Measurements from ENCODE around the gene IFT20.
"Not testable (repeated sequence)": the region's sequence is repeated elsewhere in the genome, so short reads cannot be mapped to it uniquely, and the experiment has no call there.

The IFT20 gene

GRCh38 chr17:28346746-28347246 lies 11.5 kb upstream of the IFT20 start:
- H3K4me3 Mint-ChIP-seq: no peak overlapping the region
- H3K4me1 Mint-ChIP-seq (ENCODE audit: low read depth): peaks cover 2% of the 10 kb centered on the region
- peaks cover 45% of the 10 kb centered on the region for H3K36me3 Mint-ChIP-seq (ENCODE audit: low read depth)
- H3K9me3 Mint-ChIP-seq: no peaks in the 10 kb centered on the region
- no peaks in the 10 kb centered on the region for H3K27me3 Mint-ChIP-seq (ENCODE audit: low read depth)
- H3K27ac Mint-ChIP-seq: no peak overlapping the region

GRCh38 chr17:28346199-28346580 lies 10.9 kb upstream of the IFT20 start:
- Mint-ChIP-seq H3K4me1 (ENCODE audit: low read depth) (peaks cover 2% of the 10 kb centered on the region), H3K4me3 (no peak overlapping the region), H3K27ac (no peak overlapping the region), H3K9me3 (no peaks in the 10 kb centered on the region), H3K27me3 (ENCODE audit: low read depth) (no peaks in the 10 kb centered on the region), H3K36me3 (ENCODE audit: low read depth) (peaks cover 41% of the 10 kb centered on the region)

- peaks cover 2% of the 10 kb centered on the region for H3K4me1 Mint-ChIP-seq (ENCODE audit: low read depth)
Measured at GRCh38 chr17:28345419-28346198, 10.3 kb upstream of the IFT20 start.

GRCh38 chr17:28344435-28344901 lies 9.2 kb upstream of the IFT20 start:
- Mint-ChIP-seq H3K36me3 (ENCODE audit: low read depth) (peaks cover 36% of the 10 kb centered on the region), H3K27me3 (ENCODE audit: low read depth) (no peaks in the 10 kb centered on the region), H3K27ac (no peak overlapping the region), H3K4me3 (no peak overlapping the region), H3K9me3 (no peaks in the 10 kb centered on the region), H3K4me1 (ENCODE audit: low read depth) (peaks cover 4% of the 10 kb centered on the region)

More at GRCh38 chr17:28345419-28346198, 10.3 kb upstream of the IFT20 start:
- Mint-ChIP-seq H3K4me3 (no peak overlapping the region), H3K27me3 (ENCODE audit: low read depth) (no peaks in the 10 kb centered on the region), H3K27ac (no peak overlapping the region), H3K9me3 (no peaks in the 10 kb centered on the region), H3K36me3 (ENCODE audit: low read depth) (peaks cover 41% of the 10 kb centered on the region)

- Mint-ChIP-seq H3K36me3 (ENCODE audit: low read depth) (peaks cover 36% of the 10 kb centered on the region), H3K4me3 (no peak overlapping the region), H3K27ac (no peak overlapping the region), H3K27me3 (ENCODE audit: low read depth) (no peaks in the 10 kb centered on the region), H3K9me3 (no peaks in the 10 kb centered on the region), H3K4me1 (ENCODE audit: low read depth) (peaks cover 7% of the 10 kb centered on the region)
Measured at GRCh38 chr17:28344011-28344410, 8.7 kb upstream of the IFT20 start.

- no peak overlapping the region for H3K4me3 Mint-ChIP-seq
- no peaks in the 10 kb centered on the region for H3K9me3 Mint-ChIP-seq
- H3K27ac Mint-ChIP-seq: no peak overlapping the region
- peaks cover 34% of the 10 kb centered on the region for H3K36me3 Mint-ChIP-seq (ENCODE audit: low read depth)
- no peaks in the 10 kb centered on the region for H3K27me3 Mint-ChIP-seq (ENCODE audit: low read depth)
- peaks cover 9% of the 10 kb centered on the region for H3K4me1 Mint-ChIP-seq (ENCODE audit: low read depth)
Measured at GRCh38 chr17:28343491-28343932, 8.2 kb upstream of the IFT20 start.

GRCh38 chr17:28342313-28342712 lies 7.0 kb upstream of the IFT20 start:
- peaks cover 15% of the 10 kb centered on the region for H3K4me1 Mint-ChIP-seq (ENCODE audit: low read depth)
- H3K27ac Mint-ChIP-seq: no peak overlapping the region
- peaks cover 29% of the 10 kb centered on the region for H3K36me3 Mint-ChIP-seq (ENCODE audit: low read depth)
- no peaks in the 10 kb centered on the region for H3K27me3 Mint-ChIP-seq (ENCODE audit: low read depth)
- no peaks in the 10 kb centered on the region for H3K9me3 Mint-ChIP-seq
- H3K4me3 Mint-ChIP-seq: no peak overlapping the region

- no peaks in the 10 kb centered on the region for H3K9me3 Mint-ChIP-seq
- H3K4me3 Mint-ChIP-seq: no peak overlapping the region
- H3K27me3 Mint-ChIP-seq (ENCODE audit: low read depth): no peaks in the 10 kb centered on the region
- H3K4me1 Mint-ChIP-seq (ENCODE audit: low read depth): peaks cover 20% of the 10 kb centered on the region
- peaks cover 23% of the 10 kb centered on the region for H3K36me3 Mint-ChIP-seq (ENCODE audit: low read depth)
- no peak overlapping the region for H3K27ac Mint-ChIP-seq
Measured at GRCh38 chr17:28341516-28341915, 6.2 kb upstream of the IFT20 start.

- H3K27ac Mint-ChIP-seq: no peak overlapping the region
- no peaks in the 10 kb centered on the region for H3K27me3 Mint-ChIP-seq (ENCODE audit: low read depth)
- no peak overlapping the region for H3K4me3 Mint-ChIP-seq
Measured at GRCh38 chr17:28340374-28340773, 5.1 kb upstream of the IFT20 start.

GRCh38 chr17:28339431-28339830 lies 4.2 kb upstream of the IFT20 start:
- Mint-ChIP-seq H3K4me1 (ENCODE audit: low read depth) (peaks cover 27% of the 10 kb centered on the region), H3K27ac (no peak overlapping the region), H3K36me3 (ENCODE audit: low read depth) (peaks cover 18% of the 10 kb centered on the region), H3K4me3 (no peak overlapping the region), H3K9me3 (no peaks in the 10 kb centered on the region), H3K27me3 (ENCODE audit: low read depth) (no peaks in the 10 kb centered on the region)

More at GRCh38 chr17:28340374-28340773, 5.1 kb upstream of the IFT20 start:
- Mint-ChIP-seq H3K4me1 (ENCODE audit: low read depth) (peaks cover 22% of the 10 kb centered on the region), H3K9me3 (no peaks in the 10 kb centered on the region), H3K36me3 (ENCODE audit: low read depth) (peaks cover 21% of the 10 kb centered on the region)

- H3K9me3 Mint-ChIP-seq; H3K27ac Mint-ChIP-seq; H3K27me3 Mint-ChIP-seq (ENCODE audit: low read depth); H3K4me3 Mint-ChIP-seq: not testable (repeated sequence)
- Mint-ChIP-seq H3K4me1 (ENCODE audit: low read depth) (peaks cover 33% of the 10 kb centered on the region), H3K36me3 (ENCODE audit: low read depth) (peaks cover 16% of the 10 kb centered on the region)
Measured at GRCh38 chr17:28338769-28339212, 3.5 kb upstream of the IFT20 start.

GRCh38 chr17:28338056-28338768 lies 2.9 kb upstream of the IFT20 start:
- Mint-ChIP-seq H3K27me3 (ENCODE audit: low read depth) (no peaks in the 10 kb centered on the region), H3K36me3 (ENCODE audit: low read depth) (peaks cover 15% of the 10 kb centered on the region), H3K9me3 (no peaks in the 10 kb centered on the region), H3K27ac (no peak overlapping the region), H3K4me1 (ENCODE audit: low read depth) (peaks cover 34% of the 10 kb centered on the region), H3K4me3 (no peak overlapping the region)

GRCh38 chr17:28335959-28336871 lies 943 bp upstream of the IFT20 start:
- H3K27me3 Mint-ChIP-seq (ENCODE audit: low read depth): no peaks in the 10 kb centered on the region
- peak overlapping the region; percentile 97 for H3K4me3 Mint-ChIP-seq
- peaks cover 10% of the 10 kb centered on the region for H3K36me3 Mint-ChIP-seq (ENCODE audit: low read depth)
- H3K9me3 Mint-ChIP-seq: no peaks in the 10 kb centered on the region
- peaks cover 39% of the 10 kb centered on the region for H3K4me1 Mint-ChIP-seq (ENCODE audit: low read depth)
- H3K27ac Mint-ChIP-seq: peak overlapping the region; percentile 96

GRCh38 chr17:28334666-28335200 lies 539 bp downstream of the IFT20 start:
- Mint-ChIP-seq H3K36me3 (ENCODE audit: low read depth) (peaks cover 5% of the 10 kb centered on the region), H3K4me1 (ENCODE audit: low read depth) (peaks cover 37% of the 10 kb centered on the region), H3K9me3 (no peaks in the 10 kb centered on the region), H3K27me3 (ENCODE audit: low read depth) (no peaks in the 10 kb centered on the region), H3K27ac (peak overlapping the region; percentile 96), H3K4me3 (peak overlapping the region; percentile 97)

Measured in T-helper 1 cell treated with Interleukin-12 subunit alpha and Interleukin-12 subunit beta and Interleukin-4 antibody, amounts not matched to agents 30 μg/mL and 1 μg/mL, for 36 hours (primary cell).